ENCODE measurements around the gene STK32A. TPM values are rescaled to one million over a fixed set of nuclear protein-coding genes. Genes with fewer than 3 reads are reported as not detected.
"Not testable (repeated sequence)": the region's sequence is repeated elsewhere in the genome, so short reads cannot be mapped to it uniquely, and the experiment has no call there.

STK32A gene
- polyA plus RNA-seq, 1 donor (not counting 4 experiments of a cell fraction or from before 2014, with no cell fraction given) = 0.01 TPM

- DNase-seq (ENCODE audit: low read depth, low spot score) (no peak), FAIRE-seq (no peak)
- no peak overlapping the region for H3K4me2 ChIP-seq (ENCODE audit: control insufficient read depth, extremely low read depth, insufficient read depth, low read depth, low read length)
- no peaks in the 10 kb centered on the region for H3K79me2 ChIP-seq (ENCODE audit: control insufficient read depth, insufficient read depth, low read length)
- no peaks in the 10 kb centered on the region for H3K9me3 ChIP-seq (ENCODE audit: control insufficient read depth, low read depth, low read length)
- H4K20me1 ChIP-seq (ENCODE audit: control insufficient read depth, extremely low read depth, insufficient read depth, low read length) = no peaks in the 10 kb centered on the region
- dilution Hi-C loops (cut with MboI; ENCODE audit: extremely low pct_ligation_motif_present, low sequenced_read_pairs) = no loop called here
- H3K27ac ChIP-seq (ENCODE audit: control insufficient read depth, insufficient read depth, low read length) = no peak overlapping the region
- no peaks in the 10 kb centered on the region for H3K36me3 ChIP-seq (ENCODE audit: control insufficient read depth in 2 of 2, extremely low read depth in 1 of 2, insufficient read depth in 2 of 2, low read length in 2 of 2)
- H3K9me1 ChIP-seq (ENCODE audit: control insufficient read depth, extremely low read depth, insufficient read depth, low read length) = no peaks in the 10 kb centered on the region
- H3K4me3 ChIP-seq (ENCODE audit: control insufficient read depth in 2 of 3, extremely low read depth in 1 of 3, insufficient read depth in 2 of 3, low read depth in 1 of 3, low read length in 3 of 3) = no peak overlapping the region
- no peaks in the 10 kb centered on the region for H3K27me3 ChIP-seq (ENCODE audit: control insufficient read depth, extremely low read depth, insufficient read depth, low read length)
- TF ChIP-seq EZH2 (IDR thresholded peaks at IDR 0.05; ENCODE audit: low read length) (no peak), CTCF (optimal IDR thresholded peaks at IDR 0.05 in 1 of 3, IDR thresholded peaks at IDR 0.05 in 1 of 3, conservative IDR thresholded peaks at IDR 0.05 in 1 of 3; ENCODE audit: extremely low read depth in 1 of 3, insufficient read depth in 2 of 3, low read length in 3 of 3) (no peak)
- H3K9ac ChIP-seq (ENCODE audit: control insufficient read depth, extremely low read depth, insufficient read depth, low read length) = no peak overlapping the region
- no peak overlapping the region for H2AFZ ChIP-seq (ENCODE audit: control insufficient read depth, low read length)
- H3K4me1 ChIP-seq (ENCODE audit: control insufficient read depth, extremely low read depth, insufficient read depth, low read length) = no peaks in the 10 kb centered on the region
These were observed 126.0 kb downstream of the STK32A start for GRCh38 chr5:147360816-147361215.

- no peaks in the 10 kb centered on the region for H3K79me2 ChIP-seq (ENCODE audit: control insufficient read depth, insufficient read depth, low read length)
- H3K4me2 ChIP-seq (ENCODE audit: control insufficient read depth, extremely low read depth, insufficient read depth, low read depth, low read length) = no peak overlapping the region
- no peak overlapping the region for H3K4me3 ChIP-seq (ENCODE audit: control insufficient read depth in 2 of 3, extremely low read depth in 1 of 3, insufficient read depth in 2 of 3, low read depth in 1 of 3, low read length in 3 of 3)
- TF ChIP-seq EZH2 (IDR thresholded peaks at IDR 0.05; ENCODE audit: low read length) (no peak), CTCF (optimal IDR thresholded peaks at IDR 0.05 in 1 of 3, IDR thresholded peaks at IDR 0.05 in 1 of 3, conservative IDR thresholded peaks at IDR 0.05 in 1 of 3; ENCODE audit: extremely low read depth in 1 of 3, insufficient read depth in 2 of 3, low read length in 3 of 3) (no peak)
- no peaks in the 10 kb centered on the region for H3K36me3 ChIP-seq (ENCODE audit: control insufficient read depth in 2 of 2, extremely low read depth in 1 of 2, insufficient read depth in 2 of 2, low read length in 2 of 2)
- H3K27ac ChIP-seq (ENCODE audit: control insufficient read depth, insufficient read depth, low read length) = no peak overlapping the region
- no peak for FAIRE-seq
- no peaks in the 10 kb centered on the region for H3K27me3 ChIP-seq (ENCODE audit: control insufficient read depth, extremely low read depth, insufficient read depth, low read length)
- no peak overlapping the region for H2AFZ ChIP-seq (ENCODE audit: control insufficient read depth, low read length)
- H3K9me3 ChIP-seq (ENCODE audit: control insufficient read depth, low read depth, low read length) = no peaks in the 10 kb centered on the region
- H3K4me1 ChIP-seq (ENCODE audit: control insufficient read depth, extremely low read depth, insufficient read depth, low read length) = no peaks in the 10 kb centered on the region
- dilution Hi-C loops (cut with MboI; ENCODE audit: extremely low pct_ligation_motif_present, low sequenced_read_pairs) = no loop called here
- H4K20me1 ChIP-seq (ENCODE audit: control insufficient read depth, extremely low read depth, insufficient read depth, low read length) = no peaks in the 10 kb centered on the region
- H3K9me1 ChIP-seq (ENCODE audit: control insufficient read depth, extremely low read depth, insufficient read depth, low read length) = no peaks in the 10 kb centered on the region
- DNase-seq (ENCODE audit: low read depth, low spot score) = no peak
- H3K9ac ChIP-seq (ENCODE audit: control insufficient read depth, extremely low read depth, insufficient read depth, low read length) = no peak overlapping the region
These were observed 126.8 kb downstream of the STK32A start for GRCh38 chr5:147361441-147362175.

GRCh38 chr5:147367381-147367780, 132.6 kb downstream of the STK32A start:
- H3K4me3 ChIP-seq (ENCODE audit: control insufficient read depth in 2 of 3, extremely low read depth in 1 of 3, insufficient read depth in 2 of 3, low read depth in 1 of 3, low read length in 3 of 3); H3K4me2 ChIP-seq (ENCODE audit: control insufficient read depth, extremely low read depth, insufficient read depth, low read depth, low read length); H4K20me1 ChIP-seq (ENCODE audit: control insufficient read depth, extremely low read depth, insufficient read depth, low read length); H3K9ac ChIP-seq (ENCODE audit: control insufficient read depth, extremely low read depth, insufficient read depth, low read length); H3K9me1 ChIP-seq (ENCODE audit: control insufficient read depth, extremely low read depth, insufficient read depth, low read length); H3K27me3 ChIP-seq (ENCODE audit: control insufficient read depth, extremely low read depth, insufficient read depth, low read length); DNase-seq (ENCODE audit: low read depth, low spot score); H3K27ac ChIP-seq (ENCODE audit: control insufficient read depth, insufficient read depth, low read length); FAIRE-seq; dilution Hi-C loops (cut with MboI; ENCODE audit: extremely low pct_ligation_motif_present, low sequenced_read_pairs); H2AFZ ChIP-seq (ENCODE audit: control insufficient read depth, low read length); H3K9me3 ChIP-seq (ENCODE audit: control insufficient read depth, low read depth, low read length); H3K79me2 ChIP-seq (ENCODE audit: control insufficient read depth, insufficient read depth, low read length); H3K4me1 ChIP-seq (ENCODE audit: control insufficient read depth, extremely low read depth, insufficient read depth, low read length); H3K36me3 ChIP-seq (ENCODE audit: control insufficient read depth in 2 of 2, extremely low read depth in 1 of 2, insufficient read depth in 2 of 2, low read length in 2 of 2): not testable (repeated sequence)

Measured in keratinocyte (primary cell).